BJ (cell line): ENCODE data around the gene PDE6D. TPM values are rescaled to one million over a fixed set of nuclear protein-coding genes. Genes with fewer than 3 reads are reported as not detected.

Experiments used
- CTCF ChIA-PET: fragments of 350-600 bp; formaldehyde crosslinking; extraction: SDS; loops from one replicate; lab custom pipeline; 2021; ENCODE audit warnings: antibody characterized with exemption, inconsistent platforms; lab: Yijun Ruan, JAX
- POLR2A ChIA-PET: fragments of 300-600 bp; sonication (Branson Sonifier 250); formaldehyde crosslinking; extraction: SDS; loops from one replicate; lab custom pipeline; 2021; ENCODE audit warnings: antibody characterized with exemption; lab: Charles Lee
- DNase-seq: peaks from one replicate; pipeline ENCODE4 v3.0.0-alpha.2; 2011; ENCODE audit warnings: low read depth
- H3K27me3 ChIP-seq: 2 replicates; pipeline ENCODE4 v1.6.0; 2011; ENCODE audit warnings: low read length; ENCODE audit not compliant: control insufficient read depth, insufficient read depth
- H3K36me3 ChIP-seq: 2 replicates; pipeline ENCODE4 v1.5.1; 2011; ENCODE audit warnings: low read length; ENCODE audit not compliant: control insufficient read depth, insufficient read depth
- H3K4me3 ChIP-seq: 2 replicates; pipeline ENCODE4 v1.5.1; 2011; ENCODE audit warnings: low read depth, mild to moderate bottlenecking, control low read depth, low read length
- polyA plus RNA-seq: library from polyadenylated mRNA; depleted of rRNA; stranded (reverse); fragments of >200 nt; gene quantifications from 2 replicates; pipeline ENCODE4 v1.2.3, GENCODE V29; 2011
- TF ChIP-seq, protein P1 (sequence below): IDR thresholded peaks from 2 replicates; pipeline ENCODE4 v1.5.1; 2011; ENCODE audit warnings: low read depth, mild to moderate bottlenecking, control low read depth, inconsistent platforms, low read length, moderate library complexity; ENCODE audit not compliant: insufficient read depth

Gene PDE6D
- polyA plus RNA-seq, 1 experiment, result 28.7 TPM

GRCh38 chr2:231743376-231744116, 37.5 kb downstream of the PDE6D start:
- H3K4me3 ChIP-seq, result no peak overlapping the region
- ChIA-PET POLR2A (no interaction called here), CTCF (interaction anchor here (0.6 to 1.0 kb wide), 2 partner anchors 29 to 97 kb away, joined by 3 to 4 read pairs; no protein-coding TSS in a partner anchor)
- DNase-seq, result no peak
- H3K27me3 ChIP-seq, result no peaks in the 10 kb centered on the region
- TF ChIP-seq, protein P1, sequence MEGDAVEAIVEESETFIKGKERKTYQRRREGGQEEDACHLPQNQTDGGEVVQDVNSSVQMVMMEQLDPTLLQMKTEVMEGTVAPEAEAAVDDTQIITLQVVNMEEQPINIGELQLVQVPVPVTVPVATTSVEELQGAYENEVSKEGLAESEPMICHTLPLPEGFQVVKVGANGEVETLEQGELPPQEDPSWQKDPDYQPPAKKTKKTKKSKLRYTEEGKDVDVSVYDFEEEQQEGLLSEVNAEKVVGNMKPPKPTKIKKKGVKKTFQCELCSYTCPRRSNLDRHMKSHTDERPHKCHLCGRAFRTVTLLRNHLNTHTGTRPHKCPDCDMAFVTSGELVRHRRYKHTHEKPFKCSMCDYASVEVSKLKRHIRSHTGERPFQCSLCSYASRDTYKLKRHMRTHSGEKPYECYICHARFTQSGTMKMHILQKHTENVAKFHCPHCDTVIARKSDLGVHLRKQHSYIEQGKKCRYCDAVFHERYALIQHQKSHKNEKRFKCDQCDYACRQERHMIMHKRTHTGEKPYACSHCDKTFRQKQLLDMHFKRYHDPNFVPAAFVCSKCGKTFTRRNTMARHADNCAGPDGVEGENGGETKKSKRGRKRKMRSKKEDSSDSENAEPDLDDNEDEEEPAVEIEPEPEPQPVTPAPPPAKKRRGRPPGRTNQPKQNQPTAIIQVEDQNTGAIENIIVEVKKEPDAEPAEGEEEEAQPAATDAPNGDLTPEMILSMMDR, result no peak
- no peaks in the 10 kb centered on the region for H3K36me3 ChIP-seq

DNA sequence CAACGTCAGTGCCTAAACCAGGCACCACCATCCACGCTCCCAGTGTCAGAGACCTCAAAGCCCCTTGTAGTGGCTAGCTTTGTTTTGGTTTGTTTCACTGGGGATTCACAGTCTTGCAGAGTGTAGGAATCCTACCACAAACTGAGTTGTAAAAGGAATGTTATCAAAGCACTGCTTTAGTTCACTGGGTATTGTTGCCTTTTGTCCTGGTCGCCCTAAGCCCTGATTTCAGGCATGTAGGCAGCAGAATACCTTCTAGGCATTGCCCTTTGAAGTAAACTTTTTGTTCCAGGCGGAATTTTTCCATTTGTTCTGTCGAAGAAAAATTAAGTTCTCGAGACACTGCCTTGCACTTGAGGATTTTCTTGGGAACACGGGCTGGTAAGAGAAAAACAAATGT, 43.3 kb downstream of the PDE6D start:
- Histone ChIP-seq H3K4me3 (no peak overlapping the region), H3K27me3 (no peaks in the 10 kb centered on the region), H3K36me3 (peaks cover 5% of the 10 kb centered on the region)
- no peak for DNase-seq
- ChIA-PET CTCF (interaction anchor here (0.8 kb wide), 1 partner anchor 30 kb away, joined by 3 read pairs; no protein-coding TSS in a partner anchor), POLR2A (no interaction called here)
- TF ChIP-seq, protein P1, result no peak

DNA sequence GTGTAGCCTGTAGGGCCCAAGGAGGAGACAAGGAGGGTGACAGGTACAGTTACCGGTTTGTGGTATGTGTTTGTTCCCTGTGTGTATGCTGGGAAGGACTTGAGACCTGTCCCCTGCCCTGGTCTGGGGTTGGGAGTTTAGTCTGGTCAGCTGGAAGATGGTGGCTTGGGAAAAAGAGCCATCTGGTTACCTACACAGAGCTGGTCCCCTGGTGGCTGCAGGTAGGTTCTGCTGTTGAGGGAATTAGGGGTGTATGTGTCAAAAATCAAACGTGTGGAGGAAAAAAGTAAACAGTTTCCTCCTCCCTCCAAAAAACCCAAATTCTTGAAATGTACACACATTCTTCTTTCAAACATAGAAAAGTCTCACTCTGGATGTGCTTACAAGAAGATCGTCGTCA, 48.5 kb downstream of the PDE6D start:
- ChIA-PET CTCF (interaction anchor here (1.2 kb wide), 1 partner anchor 58 kb away, joined by 3 read pairs; no protein-coding TSS in a partner anchor), POLR2A (no interaction called here)
- peaks cover 5% of the 10 kb centered on the region for H3K36me3 ChIP-seq
- TF ChIP-seq, protein P1, result no peak
- no peaks in the 10 kb centered on the region for H3K27me3 ChIP-seq
- H3K4me3 ChIP-seq, result no peak overlapping the region
- DNase-seq, result no peak

DNA sequence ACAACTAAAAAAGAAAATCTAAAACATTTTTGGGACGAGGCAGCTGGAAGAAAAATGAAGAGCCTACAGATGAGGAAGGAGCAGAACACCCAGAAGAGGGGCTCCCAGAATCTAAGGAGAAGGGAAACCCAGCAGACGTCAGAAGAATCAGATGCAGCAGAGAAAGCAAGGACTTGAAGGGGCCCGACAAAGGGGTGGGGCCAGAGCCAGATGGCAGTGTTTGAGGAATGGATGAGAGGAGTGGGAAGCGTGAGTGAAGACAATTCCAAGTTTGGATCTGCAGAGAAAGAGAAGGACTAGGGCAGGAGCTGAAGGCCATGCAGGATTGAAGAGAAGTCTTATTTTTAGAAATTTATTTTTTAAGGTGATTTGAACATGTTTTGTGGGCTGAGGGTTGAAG, 53.5 kb downstream of the PDE6D start:
- TF ChIP-seq, protein P1, result no peak
- H3K36me3 ChIP-seq, result no peaks in the 10 kb centered on the region
- CTCF ChIA-PET, result interaction anchor here (1.7 to 2.1 kb wide), 2 partner anchors 11 to 14 kb away, joined by 7 to 14 read pairs; no protein-coding TSS in a partner anchor

DNA sequence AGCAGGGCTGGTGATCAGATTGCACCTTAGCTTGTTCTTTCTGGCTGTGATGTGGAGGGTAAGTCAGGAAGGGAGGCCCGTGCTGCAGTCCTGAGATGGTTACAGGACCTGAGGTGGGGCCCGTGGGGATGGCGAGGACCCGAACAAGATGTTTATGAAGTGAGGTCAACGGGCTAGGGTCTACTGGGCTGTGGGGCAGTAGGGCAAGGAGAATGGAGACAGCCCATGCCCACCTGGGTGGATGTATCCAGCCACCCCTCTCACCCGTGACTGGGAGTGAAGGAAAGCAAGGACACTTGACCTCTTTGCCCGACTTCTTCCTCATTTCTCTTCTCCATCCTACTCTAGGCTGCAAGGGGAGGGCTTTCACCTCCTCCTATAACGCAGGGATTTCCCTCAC, 54.8 kb downstream of the PDE6D start:
- CTCF ChIA-PET, result interaction anchor here (1.3 to 3.3 kb wide), 3 partner anchors 12 to 163 kb away, joined by 5 to 45 read pairs (median 5); no protein-coding TSS in a partner anchor

More for the DNA sequence above, 53.5 kb downstream of the PDE6D start:
- POLR2A ChIA-PET, result no interaction called here
- Histone ChIP-seq H3K27me3 (no peaks in the 10 kb centered on the region), H3K4me3 (no peak overlapping the region)
- DNase-seq, result no peak

More for the DNA sequence above, 54.8 kb downstream of the PDE6D start:
- POLR2A ChIA-PET, result interaction anchor here (0.5 kb wide), 1 partner anchor 1175 kb away, joined by 35 read pairs; no protein-coding TSS in a partner anchor
- no peak for DNase-seq
- TF ChIP-seq, protein P1, result no peak
- Histone ChIP-seq H3K4me3 (no peak overlapping the region), H3K27me3 (no peaks in the 10 kb centered on the region), H3K36me3 (no peaks in the 10 kb centered on the region)
